NCI-H1092 treated with DMSO at 0.1 percent for 48 hours (cell line): ENCODE results near the gene C5.
A peak's percentile ranks its signal among the peaks of the same experiment; 100 is the strongest.

Experiments
- DNase-seq: peaks from one replicate; lab custom pipeline; 2025; lab: John Stamatoyannopoulos, UW

Gene C5

GRCh38 chr9:120909904-120910303 is 140.2 kb downstream of the C5 start:
- DNase-seq = no peak

GRCh38 chr9:120905315-120906164 is 144.5 kb downstream of the C5 start:
- DNase-seq = peak; percentile 66

GRCh38 chr9:120904978-120905301 is 145.1 kb downstream of the C5 start:
- DNase-seq = no peak

- DNase-seq = no peak
Measured at GRCh38 chr9:120904061-120904977, 145.8 kb downstream of the C5 start.

GRCh38 chr9:120902569-120903535 is 147.2 kb downstream of the C5 start:
- DNase-seq = peak; percentile 10
